ENCODE results near the gene ABHD16B.

GRCh38 chr20:63881451-63882226 is 20.3 kb downstream of the ABHD16B start:
- no peak for TF ChIP-seq CSDC2 (CRISPR knock-in tag; IDR thresholded peaks at IDR 0.05)
- TF ChIP-seq, protein P1, sequence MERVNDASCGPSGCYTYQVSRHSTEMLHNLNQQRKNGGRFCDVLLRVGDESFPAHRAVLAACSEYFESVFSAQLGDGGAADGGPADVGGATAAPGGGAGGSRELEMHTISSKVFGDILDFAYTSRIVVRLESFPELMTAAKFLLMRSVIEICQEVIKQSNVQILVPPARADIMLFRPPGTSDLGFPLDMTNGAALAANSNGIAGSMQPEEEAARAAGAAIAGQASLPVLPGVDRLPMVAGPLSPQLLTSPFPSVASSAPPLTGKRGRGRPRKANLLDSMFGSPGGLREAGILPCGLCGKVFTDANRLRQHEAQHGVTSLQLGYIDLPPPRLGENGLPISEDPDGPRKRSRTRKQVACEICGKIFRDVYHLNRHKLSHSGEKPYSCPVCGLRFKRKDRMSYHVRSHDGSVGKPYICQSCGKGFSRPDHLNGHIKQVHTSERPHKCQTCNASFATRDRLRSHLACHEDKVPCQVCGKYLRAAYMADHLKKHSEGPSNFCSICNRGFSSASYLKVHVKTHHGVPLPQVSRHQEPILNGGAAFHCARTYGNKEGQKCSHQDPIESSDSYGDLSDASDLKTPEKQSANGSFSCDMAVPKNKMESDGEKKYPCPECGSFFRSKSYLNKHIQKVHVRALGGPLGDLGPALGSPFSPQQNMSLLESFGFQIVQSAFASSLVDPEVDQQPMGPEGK (CRISPR knock-in tag; IDR thresholded peaks at IDR 0.05; ENCODE audit: borderline replicate concordance): no peak
- no peak for TF ChIP-seq ZFP30 (CRISPR knock-in tag; IDR thresholded peaks at IDR 0.05)
- no peak for TF ChIP-seq ARNTL (CRISPR knock-in tag; IDR thresholded peaks at IDR 0.05; ENCODE audit: borderline replicate concordance, low read depth)
- no peak for TF ChIP-seq ZNF565 (CRISPR knock-in tag; conservative IDR thresholded peaks at IDR 0.05; ENCODE audit: low read depth)
- TF ChIP-seq ISL1 (CRISPR knock-in tag; IDR thresholded peaks at IDR 0.05): no peak
- TF ChIP-seq ZFP3 (CRISPR knock-in tag; IDR thresholded peaks at IDR 0.05): no peak

All from SK-N-SH treated with all-trans-retinoic acid at 6 μM for 48 hours (cell line).